ENCODE results near the gene SBF2. TPM values are rescaled to one million over a fixed set of nuclear protein-coding genes. Genes with fewer than 3 reads are reported as not detected.

Gene SBF2
- polyA plus RNA-seq, 1 experiment = 44.4 TPM

DNA sequence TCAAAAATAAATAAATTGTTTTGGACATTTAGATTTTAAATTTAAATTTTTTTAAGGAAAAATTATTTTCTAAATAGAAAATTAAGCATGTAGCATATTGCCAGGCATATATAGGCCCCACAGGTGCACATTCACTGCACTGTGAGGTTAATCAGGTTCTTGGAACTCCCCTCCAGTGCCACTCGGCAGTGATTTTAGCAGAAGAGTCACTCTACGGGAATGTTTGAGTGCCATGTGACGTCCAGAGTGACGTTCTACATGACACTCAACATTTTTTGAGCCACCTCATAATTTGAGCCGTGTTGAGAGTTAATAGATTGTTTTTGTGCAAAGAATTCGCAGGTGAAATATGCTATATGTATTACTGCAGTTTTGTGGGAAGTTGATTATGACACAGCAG lies 552.8 kb downstream of the SBF2 start:
- TF ChIP-seq, protein P1, sequence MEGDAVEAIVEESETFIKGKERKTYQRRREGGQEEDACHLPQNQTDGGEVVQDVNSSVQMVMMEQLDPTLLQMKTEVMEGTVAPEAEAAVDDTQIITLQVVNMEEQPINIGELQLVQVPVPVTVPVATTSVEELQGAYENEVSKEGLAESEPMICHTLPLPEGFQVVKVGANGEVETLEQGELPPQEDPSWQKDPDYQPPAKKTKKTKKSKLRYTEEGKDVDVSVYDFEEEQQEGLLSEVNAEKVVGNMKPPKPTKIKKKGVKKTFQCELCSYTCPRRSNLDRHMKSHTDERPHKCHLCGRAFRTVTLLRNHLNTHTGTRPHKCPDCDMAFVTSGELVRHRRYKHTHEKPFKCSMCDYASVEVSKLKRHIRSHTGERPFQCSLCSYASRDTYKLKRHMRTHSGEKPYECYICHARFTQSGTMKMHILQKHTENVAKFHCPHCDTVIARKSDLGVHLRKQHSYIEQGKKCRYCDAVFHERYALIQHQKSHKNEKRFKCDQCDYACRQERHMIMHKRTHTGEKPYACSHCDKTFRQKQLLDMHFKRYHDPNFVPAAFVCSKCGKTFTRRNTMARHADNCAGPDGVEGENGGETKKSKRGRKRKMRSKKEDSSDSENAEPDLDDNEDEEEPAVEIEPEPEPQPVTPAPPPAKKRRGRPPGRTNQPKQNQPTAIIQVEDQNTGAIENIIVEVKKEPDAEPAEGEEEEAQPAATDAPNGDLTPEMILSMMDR (IDR thresholded peaks at IDR 0.05; ENCODE audit: low read depth, low read length) = no peak
- H3K27me3 ChIP-seq (ENCODE audit: control insufficient read depth, insufficient read depth, low read length) = no peaks in the 10 kb centered on the region
- no peak for DNase-seq (ENCODE audit: low read depth, low spot score)
- ChIA-PET CTCF (no interaction called here), POLR2A (no interaction called here)
- no peak overlapping the region for H3K27ac ChIP-seq (ENCODE audit: low read depth, low read length)
- no peak overlapping the region for H3K4me3 ChIP-seq (ENCODE audit: low read depth, low read length)
- H3K9me3 ChIP-seq (ENCODE audit: control insufficient read depth, insufficient read depth, low read length) = no peaks in the 10 kb centered on the region

DNA sequence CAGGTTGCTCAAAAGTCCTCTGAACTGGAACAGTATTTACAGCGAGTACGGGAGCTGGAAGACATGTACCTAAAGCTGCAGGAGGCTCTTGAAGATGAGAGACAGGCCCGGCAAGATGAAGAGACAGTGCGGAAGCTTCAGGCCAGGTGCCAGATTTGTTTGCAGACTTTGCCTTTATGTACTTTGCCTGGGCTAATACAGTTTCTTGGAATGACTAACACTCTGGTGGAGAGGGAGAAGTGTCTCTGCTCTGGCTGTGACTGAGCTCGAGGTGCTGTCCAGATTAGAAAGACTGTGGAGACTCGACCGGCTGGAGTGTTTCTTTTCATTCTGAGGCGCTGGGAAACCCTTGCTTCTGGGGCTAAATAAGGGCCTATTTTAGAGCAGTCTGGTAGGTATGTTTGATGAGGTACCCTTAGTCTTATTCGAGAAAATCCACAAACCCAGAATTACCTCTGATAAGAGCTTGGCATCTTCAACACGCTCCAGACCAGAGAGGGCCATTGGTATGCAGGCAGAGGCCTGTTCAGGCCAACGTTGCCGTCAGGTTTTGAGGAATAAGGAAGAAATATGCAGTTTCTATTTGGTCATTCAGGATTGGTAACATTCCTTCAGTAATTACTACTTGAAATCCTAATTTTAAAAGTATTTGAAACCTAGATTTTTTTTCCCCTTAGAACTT lies 553.7 kb downstream of the SBF2 start:
- Histone ChIP-seq H3K27me3 (ENCODE audit: control insufficient read depth, insufficient read depth, low read length) (no peaks in the 10 kb centered on the region), H3K27ac (ENCODE audit: low read depth, low read length) (no peak overlapping the region), H3K4me3 (ENCODE audit: low read depth, low read length) (no peak overlapping the region), H3K9me3 (ENCODE audit: control insufficient read depth, insufficient read depth, low read length) (no peaks in the 10 kb centered on the region)
- ChIA-PET CTCF (no interaction called here), POLR2A (no interaction called here)
- no peak for DNase-seq (ENCODE audit: low read depth, low spot score)
- TF ChIP-seq, protein P1 (IDR thresholded peaks at IDR 0.05; ENCODE audit: low read depth, low read length) = no peak

DNA sequence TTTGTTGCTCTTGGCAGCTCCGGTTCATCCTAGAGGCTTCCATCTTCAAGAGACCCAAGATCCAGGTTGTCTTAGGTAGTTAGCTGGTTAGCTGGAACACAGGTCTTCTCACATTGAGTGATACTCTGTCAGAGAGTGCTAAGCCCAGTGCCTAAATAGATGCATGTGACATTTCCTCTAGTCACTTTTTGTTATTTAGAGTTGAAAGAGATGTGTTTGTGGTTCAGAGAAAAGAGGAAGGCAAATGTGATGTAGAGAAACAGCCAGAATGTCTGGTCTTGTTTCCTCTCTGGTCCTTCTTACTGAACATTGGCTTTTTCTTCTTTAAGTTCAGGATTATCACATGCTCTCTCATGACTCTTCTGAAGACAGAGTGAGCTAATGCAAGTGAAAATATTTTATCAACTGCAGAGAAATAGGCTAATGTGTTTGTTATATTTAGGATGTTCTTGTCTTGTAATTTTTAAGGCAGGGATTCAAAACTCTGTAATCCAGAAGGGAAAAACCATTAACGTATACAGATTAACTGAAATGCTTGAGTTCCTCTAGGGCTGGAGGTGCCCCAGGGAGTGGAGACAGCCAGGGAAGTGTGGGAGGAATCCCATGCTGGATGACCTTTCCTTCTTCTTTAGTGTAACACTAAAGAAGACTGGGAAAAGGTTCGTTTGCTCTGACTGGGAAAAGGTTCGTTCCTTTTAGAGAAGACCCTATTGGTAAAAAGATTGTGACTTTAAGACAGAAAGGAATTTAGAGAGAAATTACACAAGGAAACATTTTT lies 554.7 kb downstream of the SBF2 start:
- CTCF ChIA-PET = no interaction called here
- H3K27ac ChIP-seq (ENCODE audit: low read depth, low read length) = no peak overlapping the region
- POLR2A ChIA-PET = no interaction called here
- no peak overlapping the region for H3K4me3 ChIP-seq (ENCODE audit: low read depth, low read length)
- H3K27me3 ChIP-seq (ENCODE audit: control insufficient read depth, insufficient read depth, low read length) = no peaks in the 10 kb centered on the region
- H3K9me3 ChIP-seq (ENCODE audit: control insufficient read depth, insufficient read depth, low read length) = no peaks in the 10 kb centered on the region
- no peak for DNase-seq (ENCODE audit: low read depth, low spot score)
- TF ChIP-seq, protein P1 (IDR thresholded peaks at IDR 0.05; ENCODE audit: low read depth, low read length) = no peak

DNA sequence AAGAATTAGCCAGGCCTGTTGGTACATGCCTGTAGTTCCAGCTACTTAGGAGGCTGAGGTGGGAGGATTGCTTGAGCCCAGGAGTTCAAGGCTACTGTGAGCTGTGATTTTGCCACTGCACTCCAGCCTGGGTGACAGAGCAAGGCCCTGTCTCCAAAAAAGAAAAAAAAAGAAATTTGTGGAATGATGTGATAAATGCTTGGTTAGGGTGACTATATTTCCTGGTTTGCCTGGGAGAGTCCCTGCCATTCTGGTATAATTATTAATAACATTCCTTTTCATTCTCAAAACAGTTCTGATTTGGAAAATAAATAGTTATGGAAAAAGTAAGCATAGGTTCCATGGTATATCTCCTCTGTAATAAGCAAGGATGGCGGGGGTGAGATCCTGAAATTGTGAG lies 555.3 kb downstream of the SBF2 start:
- TF ChIP-seq, protein P1 (IDR thresholded peaks at IDR 0.05; ENCODE audit: low read depth, low read length) = no peak
- Histone ChIP-seq H3K27me3 (ENCODE audit: control insufficient read depth, insufficient read depth, low read length) (no peaks in the 10 kb centered on the region), H3K4me3 (ENCODE audit: low read depth, low read length) (no peak overlapping the region), H3K9me3 (ENCODE audit: control insufficient read depth, insufficient read depth, low read length) (no peaks in the 10 kb centered on the region), H3K27ac (ENCODE audit: low read depth, low read length) (no peak overlapping the region)
- DNase-seq (ENCODE audit: low read depth, low spot score) = no peak
- ChIA-PET CTCF (no interaction called here), POLR2A (no interaction called here)

DNA sequence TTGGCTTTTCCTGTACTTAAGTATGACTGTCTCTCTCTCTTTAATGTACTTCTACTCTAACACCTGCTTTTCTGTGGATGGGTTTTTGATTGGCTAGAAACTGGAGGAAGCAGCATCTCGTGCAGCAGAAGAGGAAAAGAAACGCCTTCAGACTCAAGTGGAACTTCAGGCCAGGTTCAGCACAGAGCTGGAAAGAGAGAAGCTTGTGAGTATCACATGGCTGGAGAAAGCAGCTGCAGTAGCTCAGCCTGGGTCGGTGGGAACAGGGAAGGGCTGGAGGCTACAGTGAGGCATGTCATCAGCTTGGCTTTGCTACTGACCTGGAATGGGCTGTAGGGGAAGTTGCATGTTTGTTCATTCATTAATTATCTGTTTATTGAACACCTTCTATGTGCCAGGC lies 555.9 kb downstream of the SBF2 start:
- CTCF ChIA-PET = interaction anchor here (0.8 to 2.2 kb wide), 2 partner anchors 10 to 12 kb away, joined by 3 to 9 read pairs; no protein-coding TSS in a partner anchor
- H3K27me3 ChIP-seq (ENCODE audit: control insufficient read depth, insufficient read depth, low read length) = no peaks in the 10 kb centered on the region
- H3K4me3 ChIP-seq (ENCODE audit: low read depth, low read length) = no peak overlapping the region
- H3K9me3 ChIP-seq (ENCODE audit: control insufficient read depth, insufficient read depth, low read length) = no peaks in the 10 kb centered on the region
- DNase-seq (ENCODE audit: low read depth, low spot score) = no peak
- POLR2A ChIA-PET = no interaction called here
- H3K27ac ChIP-seq (ENCODE audit: low read depth, low read length) = no peak overlapping the region
- TF ChIP-seq, protein P1 (IDR thresholded peaks at IDR 0.05; ENCODE audit: low read depth, low read length) = no peak

Data from AG04450 (cell line).